Fibroblast of the aortic adventitia (primary cell): ENCODE measurements around the gene CERS1. TPM values are rescaled to one million over a fixed set of nuclear protein-coding genes. Genes with fewer than 3 reads are reported as not detected.

ENCODE experiments used
- DNase-seq: peaks from one replicate; pipeline ENCODE4 v3.0.0-alpha.2; 2010; ENCODE audit warnings: low read depth
- H3K4me3 ChIP-seq: 2 replicates; pipeline ENCODE4 v1.5.1; 2011; ENCODE audit warnings: low read depth, mild to moderate bottlenecking, control low read depth, low read length, moderate library complexity
- total RNA-seq: library from RNA; depleted of rRNA; stranded (reverse); fragments of >200 nt; gene quantifications from 2 replicates; pipeline ENCODE4 v1.2.3, GENCODE V29; 2012; ENCODE audit warnings: low replicate concordance
- TF ChIP-seq, protein P1 (sequence below): IDR thresholded peaks from 2 replicates; pipeline ENCODE4 v1.5.1; 2011; ENCODE audit warnings: mild to moderate bottlenecking, low read length, control low read depth, inconsistent platforms; ENCODE audit not compliant: insufficient read depth

CERS1 gene
- total RNA-seq, 1 donor, result 1.6 TPM

DNA sequence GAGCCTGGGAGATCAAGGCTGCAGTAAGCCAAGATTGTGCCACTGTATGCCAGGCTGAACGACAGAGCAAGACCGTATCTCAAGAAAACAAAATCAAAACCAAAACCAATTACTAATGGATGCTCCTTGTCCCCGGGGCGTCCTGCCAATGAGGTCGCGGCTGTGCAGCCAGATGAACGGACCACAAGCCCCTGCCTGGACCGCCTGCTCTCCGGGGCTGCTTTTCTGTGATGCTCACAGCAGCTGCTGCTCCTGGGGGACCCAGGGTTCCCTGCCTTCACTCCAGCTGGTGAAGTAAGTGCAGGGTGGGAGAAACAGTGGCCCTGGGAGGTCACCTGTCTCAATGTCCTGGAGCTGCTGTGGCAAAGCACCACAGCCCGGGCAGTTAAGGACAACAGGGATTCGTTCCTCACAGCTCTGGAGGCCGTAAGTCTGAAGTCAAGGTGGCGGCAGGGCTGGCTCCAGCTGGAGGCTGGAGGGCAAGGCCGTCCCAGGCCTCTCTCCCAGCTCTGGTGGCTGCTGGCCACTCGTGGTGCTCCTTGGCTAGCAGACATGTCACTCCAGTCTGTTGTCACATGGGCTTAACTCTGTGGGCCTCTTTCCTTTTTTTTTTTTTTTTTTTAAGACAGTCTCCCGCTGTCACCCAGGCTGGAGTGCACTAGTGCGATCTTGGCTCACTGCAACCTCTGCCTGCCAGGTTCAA lies 13.1 kb upstream of the CERS1 start:
- no peak overlapping the region for H3K4me3 ChIP-seq
- TF ChIP-seq, protein P1, sequence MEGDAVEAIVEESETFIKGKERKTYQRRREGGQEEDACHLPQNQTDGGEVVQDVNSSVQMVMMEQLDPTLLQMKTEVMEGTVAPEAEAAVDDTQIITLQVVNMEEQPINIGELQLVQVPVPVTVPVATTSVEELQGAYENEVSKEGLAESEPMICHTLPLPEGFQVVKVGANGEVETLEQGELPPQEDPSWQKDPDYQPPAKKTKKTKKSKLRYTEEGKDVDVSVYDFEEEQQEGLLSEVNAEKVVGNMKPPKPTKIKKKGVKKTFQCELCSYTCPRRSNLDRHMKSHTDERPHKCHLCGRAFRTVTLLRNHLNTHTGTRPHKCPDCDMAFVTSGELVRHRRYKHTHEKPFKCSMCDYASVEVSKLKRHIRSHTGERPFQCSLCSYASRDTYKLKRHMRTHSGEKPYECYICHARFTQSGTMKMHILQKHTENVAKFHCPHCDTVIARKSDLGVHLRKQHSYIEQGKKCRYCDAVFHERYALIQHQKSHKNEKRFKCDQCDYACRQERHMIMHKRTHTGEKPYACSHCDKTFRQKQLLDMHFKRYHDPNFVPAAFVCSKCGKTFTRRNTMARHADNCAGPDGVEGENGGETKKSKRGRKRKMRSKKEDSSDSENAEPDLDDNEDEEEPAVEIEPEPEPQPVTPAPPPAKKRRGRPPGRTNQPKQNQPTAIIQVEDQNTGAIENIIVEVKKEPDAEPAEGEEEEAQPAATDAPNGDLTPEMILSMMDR, result no peak
- no peak for DNase-seq

DNA sequence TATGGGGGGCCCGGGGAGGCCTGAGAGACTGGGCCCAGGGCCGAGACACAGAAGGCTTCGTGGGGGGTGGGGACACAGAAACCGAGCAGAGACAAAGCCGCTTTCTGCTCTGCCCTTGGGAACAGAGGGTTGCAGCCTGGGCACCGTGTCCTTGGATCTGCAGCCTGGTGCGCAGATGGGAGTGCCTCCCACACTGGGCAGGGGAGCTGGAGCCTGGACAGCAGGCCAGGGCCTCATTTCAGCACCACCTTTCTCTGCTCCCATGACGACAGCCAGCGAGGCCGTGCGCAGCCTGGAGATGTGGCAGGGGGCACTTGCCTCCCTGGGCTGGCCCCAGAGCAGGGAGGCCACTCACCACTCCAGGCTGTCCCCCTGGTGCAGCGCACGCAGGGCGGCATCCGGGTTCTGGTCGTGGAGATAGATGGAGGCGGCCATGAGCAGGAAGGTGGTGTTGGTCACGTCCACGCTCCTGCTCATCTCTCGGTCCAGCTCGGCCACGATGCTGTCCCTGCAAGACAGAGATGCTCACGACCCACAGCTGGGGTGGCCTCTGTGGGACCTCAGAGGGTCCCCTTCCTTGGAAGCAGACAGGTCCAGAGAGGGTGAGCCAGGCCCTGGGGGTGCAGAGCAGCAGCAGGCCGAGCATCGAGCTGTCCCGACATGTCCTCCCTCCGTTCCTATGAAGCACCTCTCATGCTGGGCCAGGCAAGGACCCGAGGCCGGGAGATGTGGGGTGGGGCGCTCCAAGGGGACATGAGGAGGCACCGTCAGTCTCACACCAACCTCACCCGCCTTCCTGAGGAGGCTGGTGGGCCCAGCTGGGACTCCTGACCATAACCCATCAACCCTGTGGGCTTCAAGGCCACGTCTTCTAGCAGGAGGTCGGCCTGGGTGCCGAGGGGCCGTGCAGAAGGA lies 10.9 kb upstream of the CERS1 start:
- no peak for DNase-seq
- TF ChIP-seq, protein P1, result no peak
- no peak overlapping the region for H3K4me3 ChIP-seq

DNA sequence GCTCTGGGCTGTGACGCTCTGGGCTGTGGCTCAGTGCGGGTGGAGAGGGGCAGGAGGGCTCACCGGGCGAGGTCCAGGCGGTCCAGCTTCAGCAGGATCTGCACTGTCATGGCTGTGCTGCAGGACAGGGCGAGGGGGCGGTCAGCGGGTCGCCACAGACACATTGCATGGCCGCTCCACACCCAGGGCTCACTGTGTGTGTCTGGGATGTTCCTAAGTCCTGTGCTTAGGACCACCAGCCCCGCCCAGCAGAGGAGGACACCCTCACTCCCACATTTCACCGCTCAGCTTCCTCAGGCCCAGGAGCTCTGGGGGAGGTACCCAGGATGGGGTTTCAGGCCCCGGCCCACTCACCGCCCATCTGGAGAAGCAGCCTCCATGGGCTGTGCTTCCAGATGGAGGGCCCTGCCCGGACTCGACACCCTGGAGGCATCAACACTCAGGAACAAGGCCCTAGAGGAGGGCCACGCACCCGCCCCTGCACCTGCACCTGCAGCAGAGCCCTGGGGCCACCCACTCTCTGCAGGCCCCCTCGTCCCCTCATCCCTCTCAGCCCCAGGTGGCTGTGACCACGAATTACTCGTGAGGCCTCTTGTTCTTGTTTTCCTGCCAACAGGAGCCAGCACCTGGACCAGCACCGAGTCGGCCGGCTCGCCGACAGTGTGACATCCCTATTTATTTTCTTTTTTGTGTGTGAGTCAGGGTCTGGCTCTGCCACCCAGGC lies 9.7 kb upstream of the CERS1 start:
- H3K4me3 ChIP-seq, result no peak overlapping the region
- no peak for DNase-seq
- TF ChIP-seq, protein P1, result no peak

DNA sequence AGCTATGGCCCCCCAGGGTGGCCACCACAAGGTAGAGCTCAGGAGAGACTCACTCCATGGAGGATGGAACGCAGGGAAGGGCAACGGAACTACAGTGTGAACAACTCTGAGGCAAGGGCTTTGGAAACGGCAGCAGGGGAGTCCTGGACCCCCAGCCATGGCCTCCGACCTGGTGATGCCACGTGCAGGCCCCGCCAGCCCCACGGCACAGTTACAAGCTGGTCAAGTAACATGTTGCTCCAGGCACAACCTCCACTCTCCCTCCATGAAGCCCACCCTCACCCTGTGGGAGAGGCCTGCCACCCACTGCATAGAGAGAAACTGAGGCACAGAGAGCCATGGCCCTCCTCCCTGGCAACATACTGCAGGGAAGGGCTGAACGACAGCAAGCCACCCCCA lies 9.1 kb upstream of the CERS1 start:
- TF ChIP-seq, protein P1, result no peak
- DNase-seq, result no peak
- H3K4me3 ChIP-seq, result no peak overlapping the region

DNA sequence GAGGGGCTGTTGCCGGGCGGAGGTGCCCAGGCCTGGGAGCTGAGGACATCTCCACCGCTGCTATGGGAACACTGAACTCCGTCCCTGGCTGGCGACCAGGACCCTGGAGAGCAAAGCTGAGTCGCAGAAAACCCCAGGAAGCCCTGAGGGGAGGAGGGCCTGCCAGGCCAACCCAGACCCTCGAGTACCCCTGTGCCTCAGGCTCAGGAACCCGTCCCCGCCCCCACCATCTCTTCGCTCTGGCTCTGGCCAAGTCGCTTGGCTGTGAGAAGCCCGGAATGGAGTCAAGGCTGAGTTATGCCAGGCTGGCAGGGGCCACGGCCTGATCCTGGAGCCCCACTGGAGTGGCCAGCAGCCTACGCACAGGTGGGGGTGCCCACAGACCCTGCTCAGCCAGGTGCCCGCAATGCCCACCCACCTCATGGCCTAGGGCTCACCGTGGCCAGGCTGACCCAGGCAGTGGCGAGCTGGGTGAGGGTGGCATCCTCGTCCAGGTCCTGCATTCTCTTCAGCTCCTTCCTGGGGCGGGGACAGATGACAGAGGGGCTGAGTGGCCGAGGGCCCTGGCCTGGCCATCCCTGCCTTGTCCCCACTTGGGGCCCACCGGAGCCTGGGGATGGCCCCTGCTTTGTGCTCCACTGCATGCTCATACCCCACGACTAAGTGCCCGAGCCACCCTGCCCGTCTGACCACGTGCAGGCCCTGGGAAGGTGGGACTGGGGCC lies 8.5 kb upstream of the CERS1 start:
- TF ChIP-seq, protein P1, result no peak
- no peak for DNase-seq
- no peak overlapping the region for H3K4me3 ChIP-seq
